Thoracic aorta (tissue), 2 donors: ENCODE measurements around the gene GTF2E1. TPM values are rescaled to one million over a fixed set of nuclear protein-coding genes. Genes with fewer than 3 reads are reported as not detected.

Source experiments
- ATAC-seq: fragments of 150-250 bp; one replicate; pipeline ENCODE4 v1.8.0; 2017; ENCODE audit warnings: low read depth; ENCODE audit not compliant: insufficient number of reproducible peaks, low FRiP score
- DNase-seq: peaks from one replicate; pipeline ENCODE4 v3.0.0-alpha.2; 2020; ENCODE audit warnings: low spot score
- H3K27ac ChIP-seq, 2 donors: fragments of 200-600 bp; sonication (generic); 1 replicate in 1 of 2; 2 replicates in 1 of 2; pipeline ENCODE4 v1.5.1; 2016; ENCODE audit warnings: mild to moderate bottlenecking in 2 of 2, moderate library complexity in 2 of 2
- H3K27me3 ChIP-seq: fragments of 200-600 bp; sonication (generic); replicated peaks from 2 replicates; pipeline ENCODE4 v1.6.0; 2016; ENCODE audit warnings: mild to moderate bottlenecking; ENCODE audit not compliant: insufficient read depth
- H3K36me3 ChIP-seq: fragments of 200-600 bp; sonication (generic); one replicate; pipeline ENCODE4 v1.5.1; 2016
- H3K4me1 ChIP-seq, 2 donors: fragments of 200-600 bp; sonication (generic); 1 replicate in 1 of 2; 2 replicates in 1 of 2; pipeline versions ENCODE4 v1.5.1 to v1.6.0; 2016; ENCODE audit warnings: low read depth in 2 of 2, mild to moderate bottlenecking in 1 of 2; ENCODE audit not compliant: control insufficient read depth in 1 of 2
- H3K4me3 ChIP-seq: fragments of 200-600 bp; sonication (generic); 2 replicates; pipeline ENCODE4 v1.5.1; 2016; ENCODE audit warnings: mild to moderate bottlenecking
- H3K9me3 ChIP-seq: fragments of 200-600 bp; sonication (generic); 2 replicates; pipeline ENCODE4 v1.5.1; 2016
- CTCF ChIP-seq: fragments of 200-600 bp; sonication (generic); IDR thresholded peaks from one replicate; pipeline ENCODE4 v1.5.1; 2019; ENCODE audit warnings: antibody characterized with exemption
- total RNA-seq, 2 donors: library from RNA; depleted of rRNA; stranded (reverse); fragments of >200 nt; gene quantifications; one replicate each; pipeline versions ENCODE4 v1.1.0 to v1.2.3, GENCODE V29; 2016

The GTF2E1 gene
- total RNA-seq, 2 donors from 2014 or later = 6.6 to 6.8 TPM

GRCh38 chr3:120791010-120791409 lies 48.5 kb downstream of the GTF2E1 start:
- Histone ChIP-seq H3K4me3 (no peak overlapping the region), H3K27me3 (no peaks in the 10 kb centered on the region), H3K36me3 (no peaks in the 10 kb centered on the region), H3K27ac (no peak overlapping the region), H3K4me1 (peaks cover 0 to 5% of the 10 kb centered on the region in 2 donors), H3K9me3 (no peaks in the 10 kb centered on the region)
- ATAC-seq = no peak
- TF ChIP-seq CTCF = no peak
- DNase-seq = no peak

- DNase-seq = no peak
- H3K4me3 ChIP-seq = no peak overlapping the region
- no peaks in the 10 kb centered on the region for H3K36me3 ChIP-seq
- H3K4me1 ChIP-seq = no peaks in the 10 kb centered on the region
- H3K9me3 ChIP-seq = no peaks in the 10 kb centered on the region
- no peak overlapping the region for H3K27ac ChIP-seq
- no peak for TF ChIP-seq CTCF
- H3K27me3 ChIP-seq = no peaks in the 10 kb centered on the region
- no peak for ATAC-seq
Measured at GRCh38 chr3:120791913-120792312, 49.4 kb downstream of the GTF2E1 start.

GRCh38 chr3:120793601-120794000 lies 51.1 kb downstream of the GTF2E1 start:
- no peak overlapping the region for H3K27ac ChIP-seq
- TF ChIP-seq CTCF = no peak

GRCh38 chr3:120795017-120795648 lies 52.6 kb downstream of the GTF2E1 start:
- ATAC-seq (no peak), DNase-seq (peak; percentile 28)
- no peak overlapping the region for H3K4me3 ChIP-seq
- no peaks in the 10 kb centered on the region for H3K4me1 ChIP-seq
- no peaks in the 10 kb centered on the region for H3K36me3 ChIP-seq
- no peaks in the 10 kb centered on the region for H3K9me3 ChIP-seq
- TF ChIP-seq CTCF = peak; percentile 57
- no peaks in the 10 kb centered on the region for H3K27me3 ChIP-seq
- H3K27ac ChIP-seq = no peak overlapping the region

More at GRCh38 chr3:120793601-120794000, 51.1 kb downstream of the GTF2E1 start:
- H3K9me3 ChIP-seq = no peaks in the 10 kb centered on the region
- H3K27me3 ChIP-seq = no peaks in the 10 kb centered on the region
- no peak overlapping the region for H3K4me3 ChIP-seq
- no peaks in the 10 kb centered on the region for H3K4me1 ChIP-seq
- ATAC-seq (no peak), DNase-seq (no peak)
- no peaks in the 10 kb centered on the region for H3K36me3 ChIP-seq

- no peaks in the 10 kb centered on the region for H3K4me1 ChIP-seq
- H3K4me3 ChIP-seq = no peak overlapping the region
- ATAC-seq (no peak), DNase-seq (no peak)
- H3K36me3 ChIP-seq = no peaks in the 10 kb centered on the region
- no peak for TF ChIP-seq CTCF
- H3K27ac ChIP-seq = no peak overlapping the region
- no peaks in the 10 kb centered on the region for H3K27me3 ChIP-seq
- no peaks in the 10 kb centered on the region for H3K9me3 ChIP-seq
Measured at GRCh38 chr3:120795959-120796358, 53.4 kb downstream of the GTF2E1 start.
